ENCODE results near the gene INTS2.

GRCh38 chr17:61867033-61867432 lies 60.7 kb downstream of the INTS2 start:
- TF ChIP-seq POLR2A (IDR thresholded peaks at IDR 0.05; ENCODE audit: low read depth) = no peak
- no peak for TF ChIP-seq CTCF (IDR thresholded peaks at IDR 0.05)
